ENCODE measurements around the gene ZNF831. TPM values are rescaled to one million over a fixed set of nuclear protein-coding genes. Genes with fewer than 3 reads are reported as not detected.

The ZNF831 gene
- total RNA-seq, 1 donor from 2014 or later, result not detected

DNA sequence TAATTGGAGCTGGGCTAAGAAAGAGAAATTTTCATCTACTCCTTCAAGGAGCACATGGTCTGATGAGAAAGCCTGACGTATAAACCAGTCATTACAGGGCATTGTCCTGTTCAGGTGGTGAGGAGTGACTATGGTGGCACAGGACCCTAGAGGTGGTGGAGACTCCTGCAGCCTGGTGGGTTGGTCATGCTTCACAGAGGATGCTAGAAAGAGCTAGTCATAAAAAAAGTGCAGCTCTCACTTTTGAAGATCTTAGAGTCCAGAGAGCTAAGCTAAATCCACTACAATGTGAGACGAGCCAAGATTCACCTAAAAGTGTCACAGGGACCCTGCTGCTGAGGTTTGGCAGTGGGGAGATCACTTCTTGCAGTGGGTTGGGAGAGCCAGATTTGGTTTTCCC is 9.8 kb upstream of the ZNF831 start:
- Mint-ChIP-seq H3K27ac (ENCODE audit: unreplicated experiment) (no peak overlapping the region), H3K9me3 (ENCODE audit: unreplicated experiment) (no peaks in the 10 kb centered on the region), H3K4me1 (ENCODE audit: low read depth, unreplicated experiment) (no peaks in the 10 kb centered on the region), H3K27me3 (ENCODE audit: low read depth, unreplicated experiment) (peaks cover 42% of the 10 kb centered on the region), H3K4me3 (ENCODE audit: unreplicated experiment) (no peak overlapping the region), H3K36me3 (ENCODE audit: low read depth, unreplicated experiment) (no peaks in the 10 kb centered on the region)
- H3K27me3 ChIP-seq (ENCODE audit: insufficient read depth, low read length), result no peaks in the 10 kb centered on the region
- DNase-seq (ENCODE audit: low read depth) (no peak), FAIRE-seq (no peak)
- TF ChIP-seq EZH2 (IDR thresholded peaks at IDR 0.05; ENCODE audit: insufficient read depth, low read length), result no peak
- H3K4me1 ChIP-seq (ENCODE audit: insufficient read depth, low read length), result no peaks in the 10 kb centered on the region
- no peak overlapping the region for H3K9ac ChIP-seq (ENCODE audit: low read length)
- no peak overlapping the region for H2AFZ ChIP-seq (ENCODE audit: low read depth, low read length)
- H3K27ac ChIP-seq (ENCODE audit: low read depth, low read length), result no peak overlapping the region
- no peaks in the 10 kb centered on the region for H4K20me1 ChIP-seq (ENCODE audit: insufficient read depth, low read length)
- no peaks in the 10 kb centered on the region for H3K79me2 ChIP-seq (ENCODE audit: insufficient read depth, low read length)
- H3K4me2 ChIP-seq (ENCODE audit: low read length), result no peak overlapping the region
- peaks cover 3% of the 10 kb centered on the region for H3K9me3 ChIP-seq (ENCODE audit: insufficient read depth, low read depth, low read length)
- H3K4me3 ChIP-seq (ENCODE audit: insufficient read depth, low read depth, low read length), result no peak overlapping the region
- no peaks in the 10 kb centered on the region for H3K36me3 ChIP-seq (ENCODE audit: insufficient read depth, low read length)

DNA sequence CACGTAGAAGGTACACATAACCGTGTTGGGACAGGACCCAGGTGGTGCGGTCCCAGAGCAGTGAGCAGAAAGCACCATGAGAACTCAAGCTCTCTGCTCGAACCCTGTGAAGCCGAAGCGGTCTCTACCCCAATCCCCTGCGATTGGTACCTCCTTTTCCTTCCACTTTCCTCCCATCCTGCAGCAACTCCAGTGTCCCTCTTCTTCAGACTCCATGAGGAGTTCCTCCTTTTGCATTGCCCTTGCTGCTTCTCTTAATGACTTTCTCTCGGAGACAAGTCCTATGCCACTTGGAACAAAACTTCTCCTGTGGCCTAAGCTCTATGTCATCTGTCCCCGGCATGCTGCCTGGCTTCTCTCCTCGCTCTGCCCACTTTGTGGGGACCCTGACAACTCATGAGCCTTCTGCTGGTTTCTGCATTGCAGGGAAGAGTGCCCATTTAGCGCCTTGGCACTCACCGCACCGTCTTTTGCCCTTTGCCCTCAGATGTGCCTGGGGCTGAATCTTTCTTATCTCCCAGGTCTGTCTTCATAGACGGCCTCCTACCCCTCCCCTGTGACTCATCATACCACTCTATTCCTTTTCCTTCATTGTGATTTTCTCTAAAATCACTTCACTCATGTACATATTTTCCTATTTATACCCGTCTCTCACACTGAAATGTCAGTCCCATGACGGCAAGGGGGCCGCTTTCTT is 9.2 kb upstream of the ZNF831 start:
- H3K4me2 ChIP-seq (ENCODE audit: low read length), result no peak overlapping the region
- H3K9me3 ChIP-seq (ENCODE audit: insufficient read depth, low read depth, low read length), result peaks cover 3% of the 10 kb centered on the region
- no peaks in the 10 kb centered on the region for H3K27me3 ChIP-seq (ENCODE audit: insufficient read depth, low read length)
- TF ChIP-seq, protein P1, sequence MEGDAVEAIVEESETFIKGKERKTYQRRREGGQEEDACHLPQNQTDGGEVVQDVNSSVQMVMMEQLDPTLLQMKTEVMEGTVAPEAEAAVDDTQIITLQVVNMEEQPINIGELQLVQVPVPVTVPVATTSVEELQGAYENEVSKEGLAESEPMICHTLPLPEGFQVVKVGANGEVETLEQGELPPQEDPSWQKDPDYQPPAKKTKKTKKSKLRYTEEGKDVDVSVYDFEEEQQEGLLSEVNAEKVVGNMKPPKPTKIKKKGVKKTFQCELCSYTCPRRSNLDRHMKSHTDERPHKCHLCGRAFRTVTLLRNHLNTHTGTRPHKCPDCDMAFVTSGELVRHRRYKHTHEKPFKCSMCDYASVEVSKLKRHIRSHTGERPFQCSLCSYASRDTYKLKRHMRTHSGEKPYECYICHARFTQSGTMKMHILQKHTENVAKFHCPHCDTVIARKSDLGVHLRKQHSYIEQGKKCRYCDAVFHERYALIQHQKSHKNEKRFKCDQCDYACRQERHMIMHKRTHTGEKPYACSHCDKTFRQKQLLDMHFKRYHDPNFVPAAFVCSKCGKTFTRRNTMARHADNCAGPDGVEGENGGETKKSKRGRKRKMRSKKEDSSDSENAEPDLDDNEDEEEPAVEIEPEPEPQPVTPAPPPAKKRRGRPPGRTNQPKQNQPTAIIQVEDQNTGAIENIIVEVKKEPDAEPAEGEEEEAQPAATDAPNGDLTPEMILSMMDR (IDR thresholded peaks at IDR 0.05; ENCODE audit: insufficient read depth, low read depth, low read length), result no peak
- TF ChIP-seq EZH2 (IDR thresholded peaks at IDR 0.05; ENCODE audit: insufficient read depth, low read length), result no peak
- H3K36me3 ChIP-seq (ENCODE audit: insufficient read depth, low read length), result no peaks in the 10 kb centered on the region
- H3K4me3 ChIP-seq (ENCODE audit: insufficient read depth, low read depth, low read length), result no peak overlapping the region
- H2AFZ ChIP-seq (ENCODE audit: low read depth, low read length), result no peak overlapping the region
- no peak overlapping the region for H3K27ac ChIP-seq (ENCODE audit: low read depth, low read length)
- H3K9ac ChIP-seq (ENCODE audit: low read length), result no peak overlapping the region
- H3K79me2 ChIP-seq (ENCODE audit: insufficient read depth, low read length), result no peaks in the 10 kb centered on the region
- Mint-ChIP-seq H3K4me3 (ENCODE audit: unreplicated experiment) (no peak overlapping the region), H3K9me3 (ENCODE audit: unreplicated experiment) (no peaks in the 10 kb centered on the region), H3K36me3 (ENCODE audit: low read depth, unreplicated experiment) (no peaks in the 10 kb centered on the region), H3K27ac (ENCODE audit: unreplicated experiment) (no peak overlapping the region), H3K27me3 (ENCODE audit: low read depth, unreplicated experiment) (peaks cover 42% of the 10 kb centered on the region), H3K4me1 (ENCODE audit: low read depth, unreplicated experiment) (no peaks in the 10 kb centered on the region)
- H3K4me1 ChIP-seq (ENCODE audit: insufficient read depth, low read length), result no peaks in the 10 kb centered on the region
- no peak for DNase-seq (ENCODE audit: low read depth)
- FAIRE-seq, result no peak
- H4K20me1 ChIP-seq (ENCODE audit: insufficient read depth, low read length), result no peaks in the 10 kb centered on the region

DNA sequence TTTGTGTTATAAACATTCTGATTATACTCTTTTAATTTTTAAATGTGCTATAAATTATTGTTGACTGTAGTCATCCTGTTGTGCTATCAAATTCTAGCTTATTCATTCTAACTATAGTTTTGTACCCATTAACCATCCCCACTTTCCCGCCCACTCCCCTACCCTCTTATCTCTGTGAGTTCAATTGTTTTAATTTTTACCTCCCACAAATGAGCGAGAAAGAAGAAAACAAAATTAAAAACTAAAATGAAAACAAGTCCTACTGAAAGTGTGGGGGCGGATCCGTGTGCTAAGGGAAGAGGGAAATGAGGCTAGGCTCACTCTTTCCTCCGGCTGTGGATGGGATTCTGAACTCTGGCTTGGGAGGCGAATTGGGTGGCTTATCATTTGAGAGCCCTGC is 6.6 kb upstream of the ZNF831 start:
- no peak for FAIRE-seq

More for the DNA sequence above, 6.6 kb upstream of the ZNF831 start:
- Histone ChIP-seq H2AFZ (ENCODE audit: low read depth, low read length) (no peak overlapping the region), H3K36me3 (ENCODE audit: insufficient read depth, low read length) (no peaks in the 10 kb centered on the region), H3K27me3 (ENCODE audit: insufficient read depth, low read length) (peaks cover 2% of the 10 kb centered on the region), H3K9me3 (ENCODE audit: insufficient read depth, low read depth, low read length) (peaks cover 3% of the 10 kb centered on the region), H3K4me2 (ENCODE audit: low read length) (no peak overlapping the region), H3K4me3 (ENCODE audit: insufficient read depth, low read depth, low read length) (no peak overlapping the region), H4K20me1 (ENCODE audit: insufficient read depth, low read length) (no peaks in the 10 kb centered on the region), H3K27ac (ENCODE audit: low read depth, low read length) (no peak overlapping the region), H3K79me2 (ENCODE audit: insufficient read depth, low read length) (no peaks in the 10 kb centered on the region), H3K4me1 (ENCODE audit: insufficient read depth, low read length) (no peaks in the 10 kb centered on the region), H3K9ac (ENCODE audit: low read length) (no peak overlapping the region)
- no peak overlapping the region for H3K4me3 Mint-ChIP-seq (ENCODE audit: unreplicated experiment)
- H3K9me3 Mint-ChIP-seq (ENCODE audit: unreplicated experiment), result no peaks in the 10 kb centered on the region
- H3K36me3 Mint-ChIP-seq (ENCODE audit: low read depth, unreplicated experiment), result no peaks in the 10 kb centered on the region
- TF ChIP-seq, protein P1 (IDR thresholded peaks at IDR 0.05; ENCODE audit: insufficient read depth, low read depth, low read length), result no peak
- no peak for TF ChIP-seq EZH2 (IDR thresholded peaks at IDR 0.05; ENCODE audit: insufficient read depth, low read length)
- H3K27ac Mint-ChIP-seq (ENCODE audit: unreplicated experiment), result no peak overlapping the region
- DNase-seq (ENCODE audit: low read depth), result no peak
- no peaks in the 10 kb centered on the region for H3K4me1 Mint-ChIP-seq (ENCODE audit: low read depth, unreplicated experiment)
- H3K27me3 Mint-ChIP-seq (ENCODE audit: low read depth, unreplicated experiment), result peaks cover 35% of the 10 kb centered on the region

Measured in astrocyte (in vitro differentiated cells and primary cell).